Kidney epithelial cell (primary cell): ENCODE results near the gene SUGCT. TPM values are rescaled to one million over a fixed set of nuclear protein-coding genes. Genes with fewer than 3 reads are reported as not detected.

Experiments
- DNase-seq: peaks from one replicate; pipeline ENCODE4 v3.0.0-alpha.2; 2010; ENCODE audit warnings: low read depth
- H3K27me3 ChIP-seq: 2 replicates; pipeline ENCODE4 v1.6.0; 2011; ENCODE audit warnings: low read length; ENCODE audit not compliant: control insufficient read depth, insufficient read depth
- H3K36me3 ChIP-seq: 2 replicates; pipeline ENCODE4 v1.5.1; 2011; ENCODE audit warnings: low read length; ENCODE audit not compliant: control insufficient read depth, insufficient read depth
- H3K4me3 ChIP-seq: 2 replicates; pipeline ENCODE4 v1.5.1; 2011; ENCODE audit warnings: low read depth, mild to moderate bottlenecking, control low read depth, low read length
- CTCF ChIP-seq: IDR thresholded peaks from 2 replicates; pipeline ENCODE4 v1.5.1; 2011; ENCODE audit warnings: mild to moderate bottlenecking, moderate library complexity, low read length, control low read depth, inconsistent platforms; ENCODE audit not compliant: insufficient read depth, poor library complexity, severe bottlenecking
- total RNA-seq: library from RNA; depleted of rRNA; stranded (reverse); fragments of >200 nt; gene quantifications from 2 replicates; pipeline ENCODE4 v1.2.3, GENCODE V29; 2015

SUGCT gene
- total RNA-seq, 1 donor from 2014 or later, result 4.0 TPM

DNA sequence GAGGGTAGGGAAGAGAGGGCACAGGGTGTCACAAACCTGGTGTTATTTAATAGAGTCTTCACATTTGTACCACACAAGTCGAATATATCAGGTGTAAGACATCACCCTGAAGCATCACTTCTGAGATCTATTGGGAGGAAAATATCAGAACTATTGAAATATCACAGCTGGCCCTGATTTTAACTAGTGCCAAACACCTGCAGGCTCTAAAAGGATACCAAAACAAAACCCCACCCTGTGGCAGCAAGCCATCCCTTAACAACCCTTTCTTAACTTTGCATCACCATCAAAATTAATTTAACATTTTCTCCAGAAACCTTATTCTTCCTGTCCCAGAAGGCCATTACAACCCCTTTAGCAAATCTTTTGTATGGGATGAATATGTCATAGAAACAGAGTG, 365.4 kb downstream of the SUGCT start:
- no peak for DNase-seq
- TF ChIP-seq CTCF, result no peak
- no peaks in the 10 kb centered on the region for H3K27me3 ChIP-seq
- H3K4me3 ChIP-seq, result no peak overlapping the region
- no peaks in the 10 kb centered on the region for H3K36me3 ChIP-seq

DNA sequence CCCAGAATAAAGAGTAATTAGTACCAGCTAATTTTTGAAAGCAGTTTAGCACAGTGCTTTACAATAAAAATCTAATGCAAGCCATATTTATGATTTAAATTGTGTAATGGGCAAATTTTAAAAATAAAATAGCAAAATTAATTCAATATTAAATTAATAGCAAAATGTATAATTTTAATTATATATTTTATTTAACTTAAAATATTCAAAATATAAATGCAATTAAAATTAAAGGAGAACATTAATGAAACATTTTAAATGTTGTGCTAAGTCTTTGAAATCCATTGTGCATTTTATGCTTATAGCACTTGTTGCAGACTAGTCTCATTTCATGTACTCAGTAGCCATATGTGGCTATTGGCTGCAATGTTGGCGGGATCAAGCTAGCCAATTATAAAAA, 367.6 kb downstream of the SUGCT start:
- Histone ChIP-seq H3K4me3 (no peak overlapping the region), H3K27me3 (no peaks in the 10 kb centered on the region), H3K36me3 (no peaks in the 10 kb centered on the region)
- no peak for DNase-seq
- TF ChIP-seq CTCF, result no peak

DNA sequence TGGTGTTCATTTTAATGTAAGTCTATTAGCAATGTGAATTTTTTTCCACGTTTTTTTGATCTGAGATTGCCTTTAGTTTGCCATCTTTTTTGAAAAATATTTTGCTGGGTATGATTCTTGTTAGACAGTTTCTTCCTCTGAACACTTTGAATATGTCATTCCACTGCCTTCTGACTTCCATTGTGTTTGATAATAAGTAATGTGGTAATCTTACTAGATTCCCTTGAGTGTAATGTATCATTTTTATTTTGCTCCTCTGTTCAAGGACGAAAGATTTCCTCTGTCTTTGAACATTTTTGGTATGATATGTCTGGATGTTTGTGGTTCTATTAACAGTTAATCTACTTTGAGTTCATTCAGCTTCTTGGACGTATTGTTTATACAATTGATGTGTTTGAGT, 371.4 kb downstream of the SUGCT start:
- Histone ChIP-seq H3K27me3 (no peaks in the 10 kb centered on the region), H3K4me3 (no peak overlapping the region), H3K36me3 (no peaks in the 10 kb centered on the region)
- TF ChIP-seq CTCF, result no peak
- DNase-seq, result no peak

- no peaks in the 10 kb centered on the region for H3K27me3 ChIP-seq
- TF ChIP-seq CTCF, result no peak
- no peak for DNase-seq
- no peak overlapping the region for H3K4me3 ChIP-seq
- no peaks in the 10 kb centered on the region for H3K36me3 ChIP-seq
These were observed 372.4 kb downstream of the SUGCT start for GRCh38 chr7:40507166-40507565.

- DNase-seq, result no peak
- no peaks in the 10 kb centered on the region for H3K36me3 ChIP-seq
- no peak overlapping the region for H3K4me3 ChIP-seq
- H3K27me3 ChIP-seq, result no peaks in the 10 kb centered on the region
- TF ChIP-seq CTCF, result no peak
These were observed 374.6 kb downstream of the SUGCT start for GRCh38 chr7:40509287-40509996.

DNA sequence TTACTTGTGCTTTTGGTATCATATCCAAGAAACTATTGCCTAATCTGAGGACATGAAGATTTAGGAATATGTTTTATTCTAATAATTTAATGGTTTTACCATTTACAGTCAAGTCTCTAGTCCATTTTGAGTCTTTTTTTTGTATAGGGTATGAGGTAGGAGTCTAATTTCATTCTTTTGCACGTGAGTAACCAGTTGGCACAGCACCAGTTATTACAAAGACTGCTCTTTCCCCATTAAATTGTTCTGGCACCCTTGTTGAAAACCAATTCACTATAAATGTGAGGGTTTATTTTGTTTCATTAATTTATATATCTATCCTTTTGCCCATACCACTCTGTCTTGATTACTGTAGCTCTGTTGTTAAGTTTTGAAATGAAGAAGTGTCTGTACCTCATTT, 381.6 kb downstream of the SUGCT start:
- Histone ChIP-seq H3K4me3 (no peak overlapping the region), H3K27me3 (no peaks in the 10 kb centered on the region), H3K36me3 (no peaks in the 10 kb centered on the region)
- no peak for DNase-seq
- no peak for TF ChIP-seq CTCF
